ENCODE data around the gene DTL.

The DTL gene

GRCh38 chr1:212106286-212106792 lies 70.8 kb downstream of the DTL start:
- TF ChIP-seq POLR2AphosphoS5 (IDR thresholded peaks at IDR 0.05; ENCODE audit: low read depth, low read length) (no peak), SPI1 (IDR thresholded peaks at IDR 0.05; ENCODE audit: low read depth, low read length) (no peak), POU2F2 (IDR thresholded peaks at IDR 0.05; ENCODE audit: low read depth, low read length) (no peak), PAX5 (IDR thresholded peaks at IDR 0.05; ENCODE audit: insufficient read depth, low read length, severe bottlenecking) (no peak), POLR2A (IDR thresholded peaks at IDR 0.05; ENCODE audit: low read depth, low read length) (no peak), TAF1 (IDR thresholded peaks at IDR 0.05; ENCODE audit: low read depth, low read length) (no peak)
- DNase-seq (ENCODE audit: insufficient read length, low spot score) (no peak), FAIRE-seq (no peak)

- TF ChIP-seq TAF1 (IDR thresholded peaks at IDR 0.05; ENCODE audit: low read depth, low read length), result no peak
- no peak for TF ChIP-seq POLR2A (IDR thresholded peaks at IDR 0.05; ENCODE audit: low read depth, low read length)
- TF ChIP-seq PAX5 (IDR thresholded peaks at IDR 0.05; ENCODE audit: insufficient read depth, low read length, severe bottlenecking), result no peak
- no peak for TF ChIP-seq SPI1 (IDR thresholded peaks at IDR 0.05; ENCODE audit: low read depth, low read length)
- TF ChIP-seq POU2F2 (IDR thresholded peaks at IDR 0.05; ENCODE audit: low read depth, low read length), result no peak
- TF ChIP-seq POLR2AphosphoS5 (IDR thresholded peaks at IDR 0.05; ENCODE audit: low read depth, low read length), result no peak
- DNase-seq (ENCODE audit: insufficient read length, low spot score) (no peak), FAIRE-seq (no peak)
These were observed 71.9 kb downstream of the DTL start for GRCh38 chr1:212107481-212107880.

- TF ChIP-seq TAF1 (IDR thresholded peaks at IDR 0.05; ENCODE audit: low read depth, low read length) (no peak), SPI1 (IDR thresholded peaks at IDR 0.05; ENCODE audit: low read depth, low read length) (no peak), PAX5 (IDR thresholded peaks at IDR 0.05; ENCODE audit: insufficient read depth, low read length, severe bottlenecking) (no peak), POLR2A (IDR thresholded peaks at IDR 0.05; ENCODE audit: low read depth, low read length) (no peak), POU2F2 (IDR thresholded peaks at IDR 0.05; ENCODE audit: low read depth, low read length) (no peak)
- DNase-seq (ENCODE audit: insufficient read length, low spot score) (no peak), FAIRE-seq (no peak)
These were observed 72.6 kb downstream of the DTL start for GRCh38 chr1:212108187-212108586.

- DNase-seq (ENCODE audit: insufficient read length, low spot score), result no peak
- no peak for FAIRE-seq
- no peak for TF ChIP-seq POLR2AphosphoS5 (IDR thresholded peaks at IDR 0.05; ENCODE audit: low read depth, low read length)
- TF ChIP-seq TAF1 (IDR thresholded peaks at IDR 0.05; ENCODE audit: low read depth, low read length), result no peak
- TF ChIP-seq SPI1 (IDR thresholded peaks at IDR 0.05; ENCODE audit: low read depth, low read length), result no peak
- no peak for TF ChIP-seq POLR2A (IDR thresholded peaks at IDR 0.05; ENCODE audit: low read depth, low read length)
- TF ChIP-seq POU2F2 (IDR thresholded peaks at IDR 0.05; ENCODE audit: low read depth, low read length), result no peak
- no peak for TF ChIP-seq PAX5 (IDR thresholded peaks at IDR 0.05; ENCODE audit: insufficient read depth, low read length, severe bottlenecking)
These were observed 73.4 kb downstream of the DTL start for GRCh38 chr1:212108981-212109380.

- no peak for FAIRE-seq
- no peak for DNase-seq (ENCODE audit: insufficient read length, low spot score)
- TF ChIP-seq POLR2AphosphoS5 (IDR thresholded peaks at IDR 0.05; ENCODE audit: low read depth, low read length) (no peak), POU2F2 (IDR thresholded peaks at IDR 0.05; ENCODE audit: low read depth, low read length) (no peak), TAF1 (IDR thresholded peaks at IDR 0.05; ENCODE audit: low read depth, low read length) (no peak), PAX5 (IDR thresholded peaks at IDR 0.05; ENCODE audit: insufficient read depth, low read length, severe bottlenecking) (no peak), SPI1 (IDR thresholded peaks at IDR 0.05; ENCODE audit: low read depth, low read length) (no peak), POLR2A (IDR thresholded peaks at IDR 0.05; ENCODE audit: low read depth, low read length) (no peak)
These were observed 74.2 kb downstream of the DTL start for GRCh38 chr1:212109728-212110127.

- TF ChIP-seq SPI1 (IDR thresholded peaks at IDR 0.05; ENCODE audit: low read depth, low read length) (no peak), POLR2A (IDR thresholded peaks at IDR 0.05; ENCODE audit: low read depth, low read length) (no peak), TAF1 (IDR thresholded peaks at IDR 0.05; ENCODE audit: low read depth, low read length) (no peak), POU2F2 (IDR thresholded peaks at IDR 0.05; ENCODE audit: low read depth, low read length) (no peak), PAX5 (IDR thresholded peaks at IDR 0.05; ENCODE audit: insufficient read depth, low read length, severe bottlenecking) (no peak)
- FAIRE-seq (no peak), DNase-seq (ENCODE audit: insufficient read length, low spot score) (no peak)
These were observed 75.1 kb downstream of the DTL start for GRCh38 chr1:212110617-212111016.

- FAIRE-seq, result no peak
- TF ChIP-seq POLR2A (IDR thresholded peaks at IDR 0.05; ENCODE audit: low read depth, low read length) (no peak), PAX5 (IDR thresholded peaks at IDR 0.05; ENCODE audit: insufficient read depth, low read length, severe bottlenecking) (no peak), SPI1 (IDR thresholded peaks at IDR 0.05; ENCODE audit: low read depth, low read length) (no peak), POLR2AphosphoS5 (IDR thresholded peaks at IDR 0.05; ENCODE audit: low read depth, low read length) (no peak), TAF1 (IDR thresholded peaks at IDR 0.05; ENCODE audit: low read depth, low read length) (no peak), POU2F2 (IDR thresholded peaks at IDR 0.05; ENCODE audit: low read depth, low read length) (no peak)
- no peak for DNase-seq (ENCODE audit: insufficient read length, low spot score)
These were observed 76.0 kb downstream of the DTL start for GRCh38 chr1:212111536-212111935.

GRCh38 chr1:212113706-212114105 lies 78.2 kb downstream of the DTL start:
- FAIRE-seq (no peak), DNase-seq (ENCODE audit: insufficient read length, low spot score) (no peak)
- TF ChIP-seq PAX5 (IDR thresholded peaks at IDR 0.05; ENCODE audit: insufficient read depth, low read length, severe bottlenecking), result no peak
- TF ChIP-seq SPI1 (IDR thresholded peaks at IDR 0.05; ENCODE audit: low read depth, low read length), result no peak
- no peak for TF ChIP-seq POLR2AphosphoS5 (IDR thresholded peaks at IDR 0.05; ENCODE audit: low read depth, low read length)
- no peak for TF ChIP-seq POU2F2 (IDR thresholded peaks at IDR 0.05; ENCODE audit: low read depth, low read length)
- TF ChIP-seq POLR2A (IDR thresholded peaks at IDR 0.05; ENCODE audit: low read depth, low read length), result no peak
- TF ChIP-seq TAF1 (IDR thresholded peaks at IDR 0.05; ENCODE audit: low read depth, low read length), result no peak

- no peak for DNase-seq (ENCODE audit: insufficient read length, low spot score)
These were observed 82.8 kb downstream of the DTL start for GRCh38 chr1:212118167-212118871.

More at GRCh38 chr1:212118167-212118871, 82.8 kb downstream of the DTL start:
- TF ChIP-seq POLR2AphosphoS5 (IDR thresholded peaks at IDR 0.05; ENCODE audit: low read depth, low read length), result no peak
- no peak for TF ChIP-seq POU2F2 (IDR thresholded peaks at IDR 0.05; ENCODE audit: low read depth, low read length)
- no peak for TF ChIP-seq PAX5 (IDR thresholded peaks at IDR 0.05; ENCODE audit: insufficient read depth, low read length, severe bottlenecking)
- no peak for TF ChIP-seq SPI1 (IDR thresholded peaks at IDR 0.05; ENCODE audit: low read depth, low read length)
- TF ChIP-seq TAF1 (IDR thresholded peaks at IDR 0.05; ENCODE audit: low read depth, low read length), result no peak
- TF ChIP-seq POLR2A (IDR thresholded peaks at IDR 0.05; ENCODE audit: low read depth, low read length), result no peak
- FAIRE-seq, result no peak

Measured in GM12891 (cell line).